Iris pigment epithelial cell (primary cell): Measurements from ENCODE around the gene KCNQ1OT1.

Source experiments
- DNase-seq: peaks from one replicate; pipeline ENCODE4 v3.0.0-alpha.2; 2011; ENCODE audit warnings: low read depth

KCNQ1OT1 gene

DNA sequence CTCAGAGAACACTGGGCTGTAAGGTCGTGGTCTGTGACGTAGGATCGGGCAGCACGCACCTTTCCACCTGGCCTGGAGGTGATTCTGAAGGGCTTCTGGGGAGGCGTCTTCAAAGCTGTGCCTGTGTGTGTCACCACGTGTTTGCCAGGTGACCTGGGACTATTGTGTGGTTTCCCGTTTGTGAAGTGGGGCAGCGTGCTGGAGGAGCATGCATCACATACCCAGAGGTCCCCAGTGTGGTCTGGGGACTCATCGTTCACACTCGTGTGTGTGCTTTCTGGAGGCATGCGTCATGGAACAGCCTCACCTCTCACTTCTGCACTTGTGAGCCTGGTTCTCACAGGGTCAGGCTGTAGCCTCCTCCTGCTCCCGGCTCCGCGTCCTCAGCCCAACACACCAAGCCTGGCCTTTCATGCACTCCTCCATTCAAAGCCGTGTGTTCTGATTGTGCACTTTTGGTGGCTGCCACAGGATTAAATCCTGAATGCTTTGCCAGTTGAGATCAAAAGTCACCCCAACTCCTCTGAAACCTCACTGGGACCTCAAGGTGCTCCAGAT is 106.3 kb downstream of the KCNQ1OT1 start:
- no peak for DNase-seq

DNA sequence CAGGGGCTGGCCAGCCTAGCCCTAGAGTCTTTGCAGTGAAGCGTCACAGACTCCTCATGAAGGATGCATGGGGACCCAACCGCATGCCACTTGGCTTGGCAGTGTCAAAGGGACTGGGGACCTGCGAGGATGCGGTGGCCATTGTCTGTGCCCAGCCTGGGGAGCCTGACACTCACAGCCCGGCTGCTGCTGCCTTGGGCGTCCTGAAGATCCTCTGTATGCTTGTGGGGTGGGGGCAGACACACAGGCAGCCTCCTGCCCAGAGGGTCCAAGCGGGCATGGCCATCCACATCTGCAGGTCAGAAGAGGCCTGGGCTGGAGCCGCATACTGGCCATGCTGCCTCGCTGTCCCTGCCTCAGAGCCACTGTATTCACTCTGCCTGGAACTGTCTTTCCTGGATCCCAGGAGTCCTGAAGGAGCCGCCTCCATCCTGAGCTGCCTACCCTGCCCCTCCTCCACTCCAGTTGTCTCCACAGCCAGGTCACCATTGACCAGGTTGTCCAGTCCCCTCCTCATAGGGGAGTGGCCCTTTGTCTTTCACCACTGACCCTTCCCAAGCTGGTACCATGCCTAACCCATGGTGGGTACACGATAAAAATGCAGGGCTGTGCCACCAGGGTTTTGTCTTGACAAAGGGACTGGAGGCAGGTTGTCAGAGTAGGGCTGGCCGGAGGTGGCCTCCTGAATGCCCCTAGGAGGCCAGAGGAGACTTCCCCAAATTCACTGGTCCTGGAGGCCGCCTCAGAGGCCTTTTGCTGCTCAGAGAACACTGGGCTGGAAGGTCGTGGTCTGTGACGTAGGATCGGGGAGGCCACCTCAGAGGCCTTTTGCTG is 107.0 kb downstream of the KCNQ1OT1 start:
- DNase-seq, result no peak

DNA sequence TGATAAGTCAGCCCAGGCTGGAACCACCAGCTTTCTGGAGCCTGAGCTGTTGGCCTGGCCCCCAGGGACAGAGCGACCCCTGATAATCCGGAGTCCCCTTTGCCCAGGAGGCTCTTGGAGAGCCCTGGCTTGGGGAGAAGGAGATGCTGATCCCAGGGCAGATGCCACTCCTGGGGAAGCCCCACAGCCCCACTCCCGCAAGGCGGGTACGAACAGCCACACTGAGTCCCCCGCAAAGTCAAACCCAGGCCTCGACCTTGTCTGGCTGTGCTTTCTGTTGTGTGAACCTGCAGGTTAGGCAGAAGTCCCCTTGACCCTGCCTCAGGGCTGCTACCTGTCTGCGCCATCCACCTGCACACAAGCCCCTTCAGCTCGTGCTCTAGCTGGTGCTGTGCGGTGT is 108.0 kb downstream of the KCNQ1OT1 start:
- DNase-seq, result no peak

DNA sequence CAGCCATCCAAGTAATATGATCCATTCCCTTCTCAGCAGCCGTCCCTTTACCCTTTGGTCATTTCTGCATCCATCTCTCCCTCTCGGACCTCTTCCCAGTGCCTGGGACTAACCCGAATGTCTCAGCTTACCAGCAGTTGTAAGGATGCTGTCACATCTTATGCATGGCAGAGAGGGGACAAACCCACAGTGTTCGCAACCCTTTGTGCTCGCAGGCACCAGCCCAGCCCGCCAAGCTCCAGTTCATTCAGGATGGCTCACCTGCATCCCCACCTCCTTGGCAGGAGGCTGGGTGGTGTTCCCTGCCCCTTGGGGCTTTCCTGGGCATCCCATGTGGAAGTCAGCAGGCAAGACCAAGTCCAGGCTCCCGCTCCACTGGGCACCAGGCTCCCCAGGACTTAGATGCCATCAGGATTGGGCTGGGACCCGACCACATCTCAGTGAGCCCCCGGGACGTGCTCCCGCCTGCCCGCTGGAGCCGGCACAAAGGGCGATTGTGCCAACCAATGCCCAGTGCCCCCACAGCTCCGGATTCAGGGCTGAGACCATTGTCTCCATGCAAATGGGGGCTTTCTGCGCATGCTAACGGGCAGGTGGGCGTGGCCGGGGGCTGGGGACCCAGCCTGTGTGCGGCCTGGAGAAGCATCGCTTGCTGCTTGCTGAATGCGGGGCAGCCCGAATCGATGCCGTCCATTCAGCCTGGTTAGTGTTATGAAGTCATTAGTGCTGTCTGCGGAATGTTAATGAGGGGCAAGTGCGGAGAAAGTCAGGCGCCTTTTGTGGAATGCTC is 108.6 kb downstream of the KCNQ1OT1 start:
- DNase-seq, result no peak

DNA sequence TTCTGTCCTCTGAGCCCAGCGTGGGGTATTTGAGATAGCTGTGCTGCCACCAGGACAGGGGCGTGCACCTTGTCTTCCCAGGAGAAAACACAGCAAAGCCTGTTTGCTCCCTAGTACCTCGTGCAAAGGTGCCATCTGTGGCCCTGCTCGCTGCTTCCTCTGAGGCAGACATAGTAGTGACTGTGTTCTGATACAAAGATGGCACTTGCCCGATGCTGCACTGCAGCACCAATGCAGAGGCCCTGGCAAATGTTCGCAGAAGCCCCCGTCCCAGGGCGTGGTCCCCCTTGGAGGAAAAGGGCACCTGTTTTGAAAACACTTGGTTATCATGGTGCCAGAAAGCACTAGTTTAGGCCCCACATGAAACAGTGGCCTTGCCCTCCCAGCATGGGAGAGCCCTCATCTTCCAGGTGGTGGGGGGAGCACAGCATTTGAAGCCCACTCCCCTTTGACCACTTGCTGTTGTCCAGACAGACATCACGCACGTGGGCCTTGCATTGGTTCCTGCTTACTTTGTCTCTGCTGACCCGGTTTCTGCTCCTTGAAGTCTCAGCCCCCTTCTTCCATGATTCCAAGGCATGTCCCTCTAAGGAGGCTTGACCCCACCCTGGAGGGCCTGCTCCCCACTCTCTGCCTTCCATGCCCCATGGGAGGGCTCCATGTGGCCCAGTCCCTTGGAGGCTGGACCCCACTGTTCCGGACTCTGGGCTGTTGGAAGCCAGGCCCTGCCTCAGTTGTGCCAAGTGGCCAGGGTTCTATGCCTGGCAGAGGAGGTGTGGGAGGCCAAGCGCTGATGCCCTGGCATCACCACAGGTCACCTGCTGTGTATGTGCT is 109.4 kb downstream of the KCNQ1OT1 start:
- no peak for DNase-seq

DNA sequence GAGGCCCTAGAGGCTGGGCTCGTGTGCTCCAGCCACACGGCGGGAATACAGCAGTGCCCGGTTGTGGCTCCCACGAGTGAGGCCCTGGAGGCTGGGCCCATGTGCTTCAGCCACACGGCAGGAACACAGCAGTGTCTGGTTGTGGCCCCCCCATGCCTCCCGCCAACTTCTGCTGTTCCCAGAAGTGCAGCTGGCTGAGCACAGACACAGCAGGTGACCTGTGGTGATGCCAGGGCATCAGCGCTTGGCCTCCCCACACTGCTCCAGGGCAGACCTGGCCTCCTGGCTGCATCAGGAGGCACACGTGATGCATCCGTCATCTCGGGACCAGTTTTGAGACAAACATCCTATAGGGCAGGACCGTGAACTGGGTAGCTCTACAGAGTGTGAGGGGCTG is 110.3 kb downstream of the KCNQ1OT1 start:
- no peak for DNase-seq

DNA sequence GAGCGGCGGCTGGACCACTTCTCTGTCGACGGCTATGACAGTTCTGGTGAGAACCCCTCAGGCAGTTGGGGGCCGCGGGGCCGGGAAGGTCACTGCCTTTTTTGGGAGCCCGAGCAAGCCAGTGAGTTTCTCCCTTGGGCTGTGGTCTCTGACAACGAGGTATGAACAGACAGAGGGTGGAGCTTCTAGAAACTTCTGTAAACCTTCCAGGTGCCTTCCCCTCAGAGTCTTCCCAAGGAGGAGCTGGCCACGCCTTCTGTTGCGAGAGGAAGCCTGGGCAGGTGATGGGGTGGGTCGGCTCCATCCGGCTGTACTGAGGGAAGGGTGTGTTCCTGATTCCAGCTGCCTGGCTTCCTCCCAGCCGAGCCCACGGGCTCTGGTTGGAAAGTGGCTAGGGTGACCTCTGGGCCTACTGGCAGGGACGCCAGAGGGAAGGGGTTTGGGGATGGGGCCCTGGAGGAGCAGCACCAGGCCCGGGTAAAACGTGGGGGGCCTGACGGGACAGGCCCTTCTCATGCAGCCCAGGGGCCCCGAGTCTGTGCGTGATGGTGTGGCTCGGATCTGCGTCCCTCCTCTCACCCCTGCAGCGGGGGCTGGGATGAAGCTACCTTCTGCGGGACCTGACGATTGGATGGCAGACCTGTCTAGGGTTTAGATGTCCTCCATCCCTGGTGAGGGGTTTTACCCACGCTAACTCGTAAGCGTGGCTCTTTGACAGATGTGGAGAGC is 110.8 kb downstream of the KCNQ1OT1 start:
- no peak for DNase-seq

DNA sequence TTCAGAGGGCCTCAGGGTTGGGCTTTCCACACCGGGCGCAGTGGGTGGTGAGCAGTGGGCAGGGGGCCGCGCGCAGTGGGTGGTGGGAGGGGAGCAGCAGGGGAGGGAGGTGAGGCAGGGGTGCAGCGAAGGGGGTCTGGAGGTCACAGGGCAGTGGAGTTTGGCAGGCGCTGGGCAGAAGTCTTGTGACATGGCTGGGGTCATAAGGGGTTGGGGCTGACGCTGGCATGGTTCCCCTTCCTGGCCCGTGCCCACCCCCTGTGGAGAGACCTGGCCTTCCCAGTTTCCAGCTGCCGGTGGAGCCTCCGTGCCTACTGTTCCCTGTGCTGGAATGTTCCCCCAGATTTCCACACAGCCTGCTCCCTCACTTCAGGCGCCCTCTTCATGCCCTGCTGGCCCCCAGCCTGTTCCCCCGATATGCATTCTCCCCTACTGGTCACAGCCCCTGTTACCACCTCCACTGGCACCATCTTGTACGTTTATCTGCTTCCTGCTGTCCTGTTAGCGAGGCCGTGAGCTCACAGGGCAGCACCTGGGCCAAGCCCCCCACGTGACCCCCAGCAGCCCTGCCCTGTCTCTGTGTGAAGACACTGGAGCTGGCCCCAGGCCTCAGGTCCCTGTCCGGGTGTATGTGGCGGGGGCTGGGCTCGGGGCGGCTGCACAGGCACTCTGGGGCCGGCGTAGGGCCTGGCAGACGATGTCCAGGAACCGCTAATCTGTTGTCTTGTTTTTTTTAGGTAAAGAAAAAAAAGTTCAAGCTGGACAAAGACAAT is 111.6 kb downstream of the KCNQ1OT1 start:
- DNase-seq, result no peak

DNA sequence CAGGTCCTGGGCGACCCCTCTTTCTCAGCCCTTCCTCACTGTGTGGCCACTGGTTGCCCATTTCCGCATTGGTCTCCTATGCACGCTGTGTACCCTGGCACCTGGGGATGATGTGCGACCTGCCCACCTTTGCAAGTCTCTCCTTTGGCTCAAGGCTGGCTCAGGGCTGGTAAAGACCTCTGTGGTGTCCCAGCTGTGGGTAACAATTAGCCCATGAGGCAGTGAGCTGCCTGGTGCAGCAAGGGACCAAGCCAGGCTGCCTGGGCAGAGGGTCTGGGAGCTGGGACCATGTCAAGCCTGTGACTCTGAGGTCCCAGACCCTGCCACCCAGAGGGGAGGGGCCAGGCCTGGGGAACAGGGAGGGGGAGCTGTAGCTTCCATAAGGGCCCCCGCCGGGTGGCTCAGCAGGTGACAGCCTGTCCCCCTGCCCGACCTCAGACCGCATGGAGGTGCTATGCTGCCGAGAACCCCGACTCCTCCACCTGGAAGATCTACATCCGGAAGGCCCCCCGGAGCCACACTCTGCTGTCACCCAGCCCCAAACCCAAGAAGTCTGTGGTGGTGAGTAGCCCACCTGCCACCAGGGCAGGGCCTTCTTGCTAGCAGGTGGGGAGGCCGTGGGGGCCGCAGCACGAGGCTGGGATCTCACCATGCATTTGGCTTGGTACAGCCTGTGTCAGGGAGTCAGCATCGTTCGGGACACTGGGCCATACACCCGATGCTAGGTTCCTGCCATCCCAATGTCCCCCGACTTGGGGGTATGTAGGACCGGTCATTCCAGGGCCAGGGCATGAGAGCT is 112.5 kb downstream of the KCNQ1OT1 start:
- DNase-seq, result no peak

DNA sequence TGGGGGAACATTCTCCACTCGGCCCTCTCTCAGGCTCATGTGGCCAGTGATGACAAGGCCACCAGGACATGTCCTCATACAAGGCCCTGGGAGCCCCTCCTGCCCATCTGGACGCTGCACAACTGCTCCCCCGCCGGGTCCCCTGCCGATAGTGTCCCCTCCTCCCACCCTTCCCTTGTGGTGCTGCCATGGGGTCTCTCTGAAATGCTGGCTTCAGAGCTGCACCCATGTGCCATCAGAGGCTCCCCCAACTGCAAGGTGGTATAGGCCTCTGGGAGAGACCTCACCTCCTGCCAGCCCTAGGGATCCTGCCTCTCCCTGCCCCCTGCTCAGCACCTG is 113.0 kb downstream of the KCNQ1OT1 start:
- DNase-seq, result no peak

DNA sequence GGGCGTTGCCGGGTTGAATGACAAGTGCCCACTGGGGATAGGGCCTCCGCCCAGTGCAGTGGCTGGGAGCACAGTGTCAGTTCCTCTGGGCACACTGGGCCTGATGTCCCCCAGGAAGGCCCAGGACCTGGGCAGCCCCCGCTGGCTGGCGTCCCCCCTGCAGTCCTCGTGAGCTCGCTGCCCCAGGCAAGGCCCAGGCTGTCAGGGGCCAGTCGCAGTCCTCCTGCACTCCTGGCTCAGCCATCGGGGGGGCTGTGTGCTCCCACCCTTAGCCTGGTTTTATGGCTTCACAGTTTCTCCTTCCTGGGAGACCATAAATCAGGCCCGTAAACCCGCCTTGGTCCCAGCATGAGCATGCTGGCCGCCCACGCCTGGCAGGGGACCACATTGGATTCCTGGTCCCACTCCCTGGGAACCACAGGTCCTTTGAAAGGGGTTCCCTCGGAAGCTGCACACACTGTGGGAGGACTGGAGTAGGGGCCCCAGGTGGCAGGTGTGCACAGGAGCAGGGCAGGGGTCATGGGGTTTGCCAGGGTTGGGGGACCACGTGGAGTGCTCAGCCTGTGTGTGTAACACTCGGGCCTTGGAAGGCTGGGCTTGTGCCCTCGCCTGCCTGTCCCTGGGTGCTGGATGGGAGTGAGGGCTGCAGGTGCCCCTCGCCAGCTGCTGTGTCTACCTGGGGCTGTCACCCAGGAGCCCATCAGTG is 113.6 kb downstream of the KCNQ1OT1 start:
- DNase-seq, result no peak

DNA sequence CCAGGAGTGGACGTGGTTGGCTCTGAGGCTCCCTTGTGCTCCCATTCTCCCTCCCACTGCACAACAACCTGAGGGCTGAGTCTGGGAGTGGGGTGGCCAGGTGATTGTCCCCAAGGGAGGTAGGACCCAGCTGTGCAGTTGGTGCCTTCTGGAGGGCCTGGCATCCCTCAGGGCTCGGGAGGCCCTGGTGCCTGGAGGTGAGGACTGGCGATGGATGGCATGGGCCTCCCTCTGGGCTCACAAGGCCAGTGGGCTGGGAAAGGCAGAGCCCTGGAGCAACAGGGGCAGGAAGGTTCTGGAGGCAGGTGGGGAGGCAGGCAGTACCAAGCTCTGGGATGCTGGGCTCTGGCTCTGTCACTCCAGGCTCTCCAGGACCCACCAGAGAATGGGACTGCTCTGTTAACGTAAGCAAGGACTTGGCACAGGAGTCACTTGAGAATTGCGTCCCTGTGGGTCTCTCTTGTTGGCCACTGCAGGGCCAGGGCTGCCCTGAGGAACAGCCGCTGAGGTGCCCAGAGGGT is 114.2 kb downstream of the KCNQ1OT1 start:
- DNase-seq, result no peak

DNA sequence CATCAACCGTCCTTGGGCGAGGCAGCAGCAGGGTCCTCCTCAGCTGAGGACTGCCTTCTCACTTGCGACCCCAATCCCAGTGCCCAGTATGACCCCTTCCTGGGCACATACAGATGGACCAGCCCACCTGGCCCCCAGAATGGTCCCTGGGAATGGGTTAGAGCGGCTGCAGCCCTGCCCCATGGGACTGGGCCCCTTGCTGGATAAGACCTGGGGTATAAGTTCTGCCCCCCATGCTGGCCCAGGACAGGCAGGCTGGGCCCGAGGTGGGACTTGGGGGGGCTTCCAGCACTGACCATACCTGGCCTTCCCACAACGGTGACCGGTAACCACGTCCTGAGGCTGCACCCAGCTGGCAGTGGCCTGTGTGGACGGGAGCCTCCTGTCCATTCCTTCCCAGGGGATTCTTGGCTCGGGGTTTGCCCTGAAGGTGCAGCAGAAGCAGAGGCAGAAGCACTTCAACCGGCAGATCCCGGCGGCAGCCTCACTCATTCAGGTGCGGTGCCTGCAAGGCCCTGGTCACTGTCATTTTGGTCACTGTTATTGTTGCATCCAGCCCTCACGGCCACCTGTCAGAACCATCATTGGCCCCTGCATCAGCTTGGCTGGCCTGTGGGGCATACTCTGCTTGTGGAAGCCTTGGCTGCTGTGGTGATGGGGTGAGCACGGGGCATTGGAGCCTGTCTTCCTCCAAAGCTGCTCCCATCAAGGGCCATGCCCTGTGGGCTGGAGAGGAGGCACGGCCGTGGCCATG is 114.8 kb downstream of the KCNQ1OT1 start:
- DNase-seq, result no peak

DNA sequence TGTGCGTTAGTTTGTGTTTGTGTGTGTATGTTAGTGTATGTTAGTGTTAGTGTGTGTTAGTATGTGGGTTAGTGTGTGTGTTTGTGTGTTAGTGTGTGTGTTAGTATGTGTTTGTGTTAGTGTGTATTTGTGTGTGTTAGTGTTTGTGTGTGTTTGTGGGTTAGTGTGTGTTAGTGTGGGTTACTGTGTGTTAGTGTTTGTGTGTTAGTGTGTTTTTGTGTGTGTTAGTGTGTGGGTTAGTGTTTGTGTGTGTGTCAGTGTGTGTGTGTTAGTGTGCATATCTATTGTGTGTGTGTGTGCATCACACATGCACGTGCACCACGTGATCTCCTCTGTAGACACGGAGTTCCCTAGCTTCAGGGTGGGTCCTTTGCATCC is 115.4 kb downstream of the KCNQ1OT1 start:
- no peak for DNase-seq

DNA sequence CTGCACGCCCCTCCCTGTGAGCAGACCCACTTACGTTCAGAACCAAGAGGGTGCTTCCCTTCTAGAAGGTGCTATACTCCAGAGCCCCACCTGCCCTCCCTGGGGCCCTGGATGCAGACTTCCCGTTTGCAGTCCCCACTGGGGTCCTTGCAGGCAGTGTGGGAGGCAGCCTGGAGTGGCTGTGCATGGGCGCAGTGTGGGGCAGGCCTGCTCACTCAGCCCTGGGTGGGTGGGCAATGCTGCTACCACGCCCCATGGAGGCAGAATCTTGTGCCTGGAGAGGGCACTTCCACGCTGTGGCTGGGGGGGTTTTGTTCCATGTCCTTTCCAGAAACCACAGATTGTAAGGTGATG is 116.2 kb downstream of the KCNQ1OT1 start:
- DNase-seq, result no peak

DNA sequence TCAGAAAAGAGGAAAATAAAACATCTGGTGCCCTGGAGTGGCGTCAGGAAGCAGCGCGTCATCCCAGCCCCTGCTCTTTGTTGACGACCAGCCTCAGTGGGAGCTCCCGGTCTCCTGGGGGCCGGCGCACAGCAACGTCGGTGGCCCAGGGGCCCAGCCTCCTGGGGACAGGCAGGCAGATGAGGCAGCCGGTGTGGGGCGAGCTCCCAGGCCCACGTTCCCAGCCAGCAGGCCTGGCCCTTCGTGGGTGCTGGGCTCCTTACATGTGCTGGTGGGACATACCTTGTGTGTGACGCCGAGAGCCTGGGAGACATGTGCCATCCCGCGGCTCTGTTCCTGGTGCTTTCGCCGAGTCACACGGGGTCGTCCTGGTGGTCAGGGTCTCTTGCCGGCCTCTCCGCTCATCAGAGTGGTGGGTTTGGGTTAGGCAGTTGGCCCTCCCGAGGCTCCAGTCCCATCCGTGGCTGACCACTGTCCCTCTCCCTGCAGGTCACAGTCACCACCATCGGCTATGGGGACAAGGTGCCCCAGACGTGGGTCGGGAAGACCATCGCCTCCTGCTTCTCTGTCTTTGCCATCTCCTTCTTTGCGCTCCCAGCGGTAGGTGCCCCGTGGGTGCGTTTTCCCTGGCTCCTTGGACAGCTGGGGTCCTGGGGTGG is 116.7 kb downstream of the KCNQ1OT1 start:
- no peak for DNase-seq

DNA sequence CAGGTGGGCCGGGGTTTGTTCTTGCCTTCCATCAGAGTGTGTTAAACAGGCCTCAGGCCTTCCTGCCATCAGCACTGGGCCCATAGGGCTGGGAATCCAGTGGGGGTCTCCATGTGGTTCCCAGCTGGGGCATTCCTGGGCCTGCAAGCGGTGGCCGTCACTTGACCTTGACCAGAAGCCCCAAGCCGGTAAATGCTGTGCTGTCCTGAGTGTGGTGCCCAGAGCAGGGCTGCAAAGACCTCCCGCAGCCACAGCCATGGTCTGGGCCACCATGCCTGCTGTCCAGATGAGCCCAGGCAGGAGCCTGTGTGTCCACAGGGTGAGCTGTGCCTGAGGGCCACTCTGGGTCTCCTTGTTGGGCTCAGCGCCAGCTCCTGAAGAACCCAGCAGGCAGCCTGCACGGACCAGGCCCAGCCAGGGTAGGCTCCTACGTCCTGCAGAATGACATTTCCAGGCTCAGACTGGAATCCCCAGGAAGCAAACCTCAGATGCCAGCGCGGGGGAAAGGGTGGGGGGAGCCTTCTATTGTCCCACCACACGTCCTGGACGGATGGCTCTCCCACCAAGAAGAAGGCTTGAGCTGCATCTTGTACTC is 117.3 kb downstream of the KCNQ1OT1 start:
- no peak for DNase-seq

DNA sequence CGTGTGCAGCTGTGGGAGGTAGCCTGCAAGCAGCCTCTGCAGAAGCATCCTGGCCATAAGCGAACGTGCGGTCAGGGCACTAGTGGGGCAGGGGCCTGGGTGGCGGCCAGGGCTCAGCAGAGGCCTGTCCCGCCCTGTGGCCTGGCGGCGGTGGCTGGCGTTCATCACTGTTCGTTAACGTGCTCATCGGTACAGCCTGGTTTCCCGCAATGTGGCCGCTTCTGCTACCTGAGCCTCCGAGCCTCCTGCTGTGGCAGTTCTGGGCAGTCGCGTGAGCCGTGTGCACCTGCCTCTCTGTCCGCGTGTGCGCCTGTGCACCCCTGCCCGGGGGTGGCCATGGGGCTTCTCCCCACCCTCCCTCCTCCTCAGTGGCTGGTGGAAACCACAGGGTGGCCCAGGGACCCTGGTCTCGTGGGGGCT is 117.9 kb downstream of the KCNQ1OT1 start:
- DNase-seq, result no peak
